LNCaP clone FGC (cell line): ENCODE results near the gene VPS18.

Source experiments
- DNase-seq: peaks from one replicate; pipeline ENCODE4 v3.0.0-alpha.2; 2011; ENCODE audit warnings: low read depth
- H3K4me3 ChIP-seq: 2 replicates; pipeline ENCODE4 v1.5.1; 2011; ENCODE audit warnings: mild to moderate bottlenecking, low read depth, low read length, control low read depth
- CTCF ChIP-seq: IDR thresholded peaks from 2 replicates; pipeline ENCODE4 v1.5.1; 2012; ENCODE audit warnings: mild to moderate bottlenecking; ENCODE audit not compliant: control insufficient read depth, insufficient read depth; ENCODE audit errors: extremely low read depth

VPS18 gene

GRCh38 chr15:40925495-40925862, 31.2 kb downstream of the VPS18 start:
- DNase-seq, result no peak

GRCh38 chr15:40925863-40926658, 31.8 kb downstream of the VPS18 start:
- no peak for DNase-seq
- no peak overlapping the region for H3K4me3 ChIP-seq
- no peak for TF ChIP-seq CTCF

More at GRCh38 chr15:40925495-40925862, 31.2 kb downstream of the VPS18 start:
- no peak overlapping the region for H3K4me3 ChIP-seq
- TF ChIP-seq CTCF, result no peak

GRCh38 chr15:40926659-40927494, 32.6 kb downstream of the VPS18 start:
- DNase-seq, result no peak
- no peak for TF ChIP-seq CTCF
- no peak overlapping the region for H3K4me3 ChIP-seq

GRCh38 chr15:40927495-40927872, 33.2 kb downstream of the VPS18 start:
- DNase-seq, result no peak
- H3K4me3 ChIP-seq, result no peak overlapping the region
- TF ChIP-seq CTCF, result no peak

- no peak for TF ChIP-seq CTCF
- peak overlapping the region; percentile 48 for H3K4me3 ChIP-seq
- DNase-seq, result no peak
Observed at GRCh38 chr15:40927873-40928806, 33.9 kb downstream of the VPS18 start.

- DNase-seq, result no peak
- TF ChIP-seq CTCF, result no peak
- peak within 1 kb of the TSS; percentile 48 for H3K4me3 ChIP-seq
Observed at GRCh38 chr15:40928821-40929659, 34.8 kb downstream of the VPS18 start, which contains the start of gene DLL4. Gene DLL4, plus strand, starts transcription at chr15:40929340. Its CDS starts 329 bp downstream, at chr15:40929669.
